SK-N-SH treated with all-trans-retinoic acid at 6 μM for 48 hours (cell line): ENCODE measurements around the gene CHFR.
"Not testable (repeated sequence)": the region's sequence is repeated elsewhere in the genome, so short reads cannot be mapped to it uniquely, and the experiment has no call there.

Source experiments
- ARNTL ChIP-seq: fragments of 450-650 bp; formaldehyde crosslinking; IDR thresholded peaks from 2 replicates; pipeline ENCODE4 v1.5.0; 2020; ENCODE audit warnings: low read depth, mild to moderate bottlenecking, moderate library complexity, borderline replicate concordance
- GLIS3 ChIP-seq: fragments of 250-450 bp; sonication (Bioruptor Pico); IDR thresholded peaks from 2 replicates; pipeline ENCODE4 v1.5.0; 2020; ENCODE audit warnings: mild to moderate bottlenecking, moderate library complexity
- OSR1 ChIP-seq: fragments of 250-450 bp; sonication (Bioruptor Pico); IDR thresholded peaks from 2 replicates; pipeline ENCODE4 v1.8.0; 2022; ENCODE audit warnings: moderate library complexity, mild to moderate bottlenecking, inconsistent platforms
- RARB ChIP-seq: fragments of 250-450 bp; sonication (Bioruptor Pico); IDR thresholded peaks from 2 replicates; pipeline ENCODE4 v1.8.0; 2021; ENCODE audit warnings: mild to moderate bottlenecking, moderate library complexity
- TOX ChIP-seq: fragments of 250-450 bp; sonication (Bioruptor Pico); IDR thresholded peaks from 2 replicates; pipeline ENCODE4 v1.8.0; 2021; ENCODE audit warnings: mild to moderate bottlenecking, moderate library complexity, borderline replicate concordance
- ZFP3 ChIP-seq: fragments of 250-450 bp; sonication (Bioruptor Pico); IDR thresholded peaks from 2 replicates; pipeline ENCODE4 v1.5.0; 2020; ENCODE audit warnings: mild to moderate bottlenecking, moderate library complexity
- ZNF8 ChIP-seq: fragments of 450-650 bp; formaldehyde crosslinking; IDR thresholded peaks from 2 replicates; pipeline ENCODE4 v1.5.0; 2020; ENCODE audit warnings: mild to moderate bottlenecking, moderate library complexity
- TF ChIP-seq, protein P1 (sequence below): fragments of 250-450 bp; sonication (Bioruptor Pico); IDR thresholded peaks from 2 replicates; pipeline ENCODE4 v1.5.1; 2021; ENCODE audit warnings: mild to moderate bottlenecking, moderate library complexity
- TF ChIP-seq, protein P2 (sequence below): fragments of 250-450 bp; sonication (Bioruptor Pico); IDR thresholded peaks from 2 replicates; pipeline ENCODE4 v1.5.0; 2020; ENCODE audit warnings: mild to moderate bottlenecking, moderate library complexity
- TF ChIP-seq, protein P3 (sequence below): fragments of 250-450 bp; sonication (Bioruptor Pico); IDR thresholded peaks from 2 replicates; pipeline ENCODE4 v1.8.0; 2020; ENCODE audit warnings: mild to moderate bottlenecking, moderate library complexity, borderline replicate concordance
- TF ChIP-seq, protein P4 (sequence below): fragments of 250-450 bp; sonication (Bioruptor Pico); IDR thresholded peaks from 2 replicates; pipeline ENCODE4 v1.5.1; 2020; ENCODE audit warnings: low read depth, mild to moderate bottlenecking, moderate library complexity

DNA sequence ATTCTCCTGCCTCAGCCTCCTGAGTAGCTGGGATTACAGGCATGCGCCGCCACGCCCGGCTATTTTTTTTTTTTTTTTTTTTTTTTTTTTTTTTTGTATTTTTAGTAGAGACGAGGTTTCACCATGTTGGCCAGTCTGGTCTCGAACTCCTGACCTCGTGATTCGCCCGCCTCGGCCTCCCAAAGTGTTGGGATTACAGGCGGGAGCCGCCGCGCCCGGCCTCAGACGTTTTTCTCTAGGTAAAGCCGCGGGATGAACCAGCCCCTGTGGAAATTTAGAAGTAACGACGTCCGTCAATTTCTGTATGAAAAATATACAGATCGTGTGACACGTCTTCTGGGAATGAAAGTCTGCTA lies 20.4 kb upstream of the CHFR start:
- TF ChIP-seq, protein P1, sequence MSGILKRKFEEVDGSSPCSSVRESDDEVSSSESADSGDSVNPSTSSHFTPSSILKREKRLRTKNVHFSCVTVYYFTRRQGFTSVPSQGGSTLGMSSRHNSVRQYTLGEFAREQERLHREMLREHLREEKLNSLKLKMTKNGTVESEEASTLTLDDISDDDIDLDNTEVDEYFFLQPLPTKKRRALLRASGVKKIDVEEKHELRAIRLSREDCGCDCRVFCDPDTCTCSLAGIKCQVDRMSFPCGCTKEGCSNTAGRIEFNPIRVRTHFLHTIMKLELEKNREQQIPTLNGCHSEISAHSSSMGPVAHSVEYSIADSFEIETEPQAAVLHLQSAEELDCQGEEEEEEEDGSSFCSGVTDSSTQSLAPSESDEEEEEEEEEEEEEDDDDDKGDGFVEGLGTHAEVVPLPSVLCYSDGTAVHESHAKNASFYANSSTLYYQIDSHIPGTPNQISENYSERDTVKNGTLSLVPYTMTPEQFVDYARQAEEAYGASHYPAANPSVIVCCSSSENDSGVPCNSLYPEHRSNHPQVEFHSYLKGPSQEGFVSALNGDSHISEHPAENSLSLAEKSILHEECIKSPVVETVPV (CRISPR knock-in tag) = not testable (repeated sequence)
- not testable (repeated sequence) for TF ChIP-seq ZFP3 (CRISPR knock-in tag); OSR1 (CRISPR knock-in tag); ARNTL (CRISPR knock-in tag); TOX; RARB; ZNF8 (CRISPR knock-in tag); GLIS3 (CRISPR knock-in tag)
- TF ChIP-seq, protein P2, sequence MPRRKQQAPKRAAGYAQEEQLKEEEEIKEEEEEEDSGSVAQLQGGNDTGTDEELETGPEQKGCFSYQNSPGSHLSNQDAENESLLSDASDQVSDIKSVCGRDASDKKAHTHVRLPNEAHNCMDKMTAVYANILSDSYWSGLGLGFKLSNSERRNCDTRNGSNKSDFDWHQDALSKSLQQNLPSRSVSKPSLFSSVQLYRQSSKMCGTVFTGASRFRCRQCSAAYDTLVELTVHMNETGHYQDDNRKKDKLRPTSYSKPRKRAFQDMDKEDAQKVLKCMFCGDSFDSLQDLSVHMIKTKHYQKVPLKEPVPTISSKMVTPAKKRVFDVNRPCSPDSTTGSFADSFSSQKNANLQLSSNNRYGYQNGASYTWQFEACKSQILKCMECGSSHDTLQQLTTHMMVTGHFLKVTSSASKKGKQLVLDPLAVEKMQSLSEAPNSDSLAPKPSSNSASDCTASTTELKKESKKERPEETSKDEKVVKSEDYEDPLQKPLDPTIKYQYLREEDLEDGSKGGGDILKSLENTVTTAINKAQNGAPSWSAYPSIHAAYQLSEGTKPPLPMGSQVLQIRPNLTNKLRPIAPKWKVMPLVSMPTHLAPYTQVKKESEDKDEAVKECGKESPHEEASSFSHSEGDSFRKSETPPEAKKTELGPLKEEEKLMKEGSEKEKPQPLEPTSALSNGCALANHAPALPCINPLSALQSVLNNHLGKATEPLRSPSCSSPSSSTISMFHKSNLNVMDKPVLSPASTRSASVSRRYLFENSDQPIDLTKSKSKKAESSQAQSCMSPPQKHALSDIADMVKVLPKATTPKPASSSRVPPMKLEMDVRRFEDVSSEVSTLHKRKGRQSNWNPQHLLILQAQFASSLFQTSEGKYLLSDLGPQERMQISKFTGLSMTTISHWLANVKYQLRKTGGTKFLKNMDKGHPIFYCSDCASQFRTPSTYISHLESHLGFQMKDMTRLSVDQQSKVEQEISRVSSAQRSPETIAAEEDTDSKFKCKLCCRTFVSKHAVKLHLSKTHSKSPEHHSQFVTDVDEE (CRISPR knock-in tag) = not testable (repeated sequence)
- TF ChIP-seq, protein P3, sequence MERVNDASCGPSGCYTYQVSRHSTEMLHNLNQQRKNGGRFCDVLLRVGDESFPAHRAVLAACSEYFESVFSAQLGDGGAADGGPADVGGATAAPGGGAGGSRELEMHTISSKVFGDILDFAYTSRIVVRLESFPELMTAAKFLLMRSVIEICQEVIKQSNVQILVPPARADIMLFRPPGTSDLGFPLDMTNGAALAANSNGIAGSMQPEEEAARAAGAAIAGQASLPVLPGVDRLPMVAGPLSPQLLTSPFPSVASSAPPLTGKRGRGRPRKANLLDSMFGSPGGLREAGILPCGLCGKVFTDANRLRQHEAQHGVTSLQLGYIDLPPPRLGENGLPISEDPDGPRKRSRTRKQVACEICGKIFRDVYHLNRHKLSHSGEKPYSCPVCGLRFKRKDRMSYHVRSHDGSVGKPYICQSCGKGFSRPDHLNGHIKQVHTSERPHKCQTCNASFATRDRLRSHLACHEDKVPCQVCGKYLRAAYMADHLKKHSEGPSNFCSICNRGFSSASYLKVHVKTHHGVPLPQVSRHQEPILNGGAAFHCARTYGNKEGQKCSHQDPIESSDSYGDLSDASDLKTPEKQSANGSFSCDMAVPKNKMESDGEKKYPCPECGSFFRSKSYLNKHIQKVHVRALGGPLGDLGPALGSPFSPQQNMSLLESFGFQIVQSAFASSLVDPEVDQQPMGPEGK (CRISPR knock-in tag) = not testable (repeated sequence)
- TF ChIP-seq, protein P4, sequence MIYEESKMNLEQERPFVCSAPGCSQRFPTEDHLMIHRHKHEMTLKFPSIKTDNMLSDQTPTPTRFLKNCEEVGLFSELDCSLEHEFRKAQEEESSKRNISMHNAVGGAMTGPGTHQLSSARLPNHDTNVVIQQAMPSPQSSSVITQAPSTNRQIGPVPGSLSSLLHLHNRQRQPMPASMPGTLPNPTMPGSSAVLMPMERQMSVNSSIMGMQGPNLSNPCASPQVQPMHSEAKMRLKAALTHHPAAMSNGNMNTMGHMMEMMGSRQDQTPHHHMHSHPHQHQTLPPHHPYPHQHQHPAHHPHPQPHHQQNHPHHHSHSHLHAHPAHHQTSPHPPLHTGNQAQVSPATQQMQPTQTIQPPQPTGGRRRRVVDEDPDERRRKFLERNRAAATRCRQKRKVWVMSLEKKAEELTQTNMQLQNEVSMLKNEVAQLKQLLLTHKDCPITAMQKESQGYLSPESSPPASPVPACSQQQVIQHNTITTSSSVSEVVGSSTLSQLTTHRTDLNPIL (CRISPR knock-in tag) = not testable (repeated sequence)
